ENCODE results near the gene BET1L.
"Not testable (repeated sequence)": the region's sequence is repeated elsewhere in the genome, so short reads cannot be mapped to it uniquely, and the experiment has no call there.

The BET1L gene

DNA sequence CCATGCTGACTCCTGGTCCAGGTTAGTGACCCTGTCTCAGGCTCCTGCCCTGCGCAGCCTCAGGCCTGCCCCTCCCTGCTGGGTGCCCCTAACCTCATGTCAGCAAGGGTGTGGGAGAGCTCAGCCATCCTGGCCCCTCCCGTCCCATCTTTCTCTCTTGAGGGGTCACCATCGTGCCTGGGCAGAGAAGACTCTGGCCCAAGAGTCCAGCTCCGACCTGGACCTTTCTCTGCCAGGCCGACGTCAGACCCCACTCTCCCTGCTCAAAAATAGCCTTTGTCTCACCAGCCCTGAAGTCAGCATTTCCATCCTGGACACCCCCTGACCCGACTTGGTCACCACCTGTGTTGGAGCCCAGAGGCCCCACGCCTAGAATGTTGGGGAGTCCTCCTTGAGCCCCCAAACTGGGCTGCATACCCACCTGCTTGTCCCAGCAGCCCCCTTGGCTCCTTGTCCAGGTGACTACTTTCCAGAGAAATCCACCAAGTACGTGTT, 9.4 kb downstream of the BET1L start:
- in situ Hi-C loops (cut with MboI; ENCODE audit: low sequenced_read_pairs): no loop called here

DNA sequence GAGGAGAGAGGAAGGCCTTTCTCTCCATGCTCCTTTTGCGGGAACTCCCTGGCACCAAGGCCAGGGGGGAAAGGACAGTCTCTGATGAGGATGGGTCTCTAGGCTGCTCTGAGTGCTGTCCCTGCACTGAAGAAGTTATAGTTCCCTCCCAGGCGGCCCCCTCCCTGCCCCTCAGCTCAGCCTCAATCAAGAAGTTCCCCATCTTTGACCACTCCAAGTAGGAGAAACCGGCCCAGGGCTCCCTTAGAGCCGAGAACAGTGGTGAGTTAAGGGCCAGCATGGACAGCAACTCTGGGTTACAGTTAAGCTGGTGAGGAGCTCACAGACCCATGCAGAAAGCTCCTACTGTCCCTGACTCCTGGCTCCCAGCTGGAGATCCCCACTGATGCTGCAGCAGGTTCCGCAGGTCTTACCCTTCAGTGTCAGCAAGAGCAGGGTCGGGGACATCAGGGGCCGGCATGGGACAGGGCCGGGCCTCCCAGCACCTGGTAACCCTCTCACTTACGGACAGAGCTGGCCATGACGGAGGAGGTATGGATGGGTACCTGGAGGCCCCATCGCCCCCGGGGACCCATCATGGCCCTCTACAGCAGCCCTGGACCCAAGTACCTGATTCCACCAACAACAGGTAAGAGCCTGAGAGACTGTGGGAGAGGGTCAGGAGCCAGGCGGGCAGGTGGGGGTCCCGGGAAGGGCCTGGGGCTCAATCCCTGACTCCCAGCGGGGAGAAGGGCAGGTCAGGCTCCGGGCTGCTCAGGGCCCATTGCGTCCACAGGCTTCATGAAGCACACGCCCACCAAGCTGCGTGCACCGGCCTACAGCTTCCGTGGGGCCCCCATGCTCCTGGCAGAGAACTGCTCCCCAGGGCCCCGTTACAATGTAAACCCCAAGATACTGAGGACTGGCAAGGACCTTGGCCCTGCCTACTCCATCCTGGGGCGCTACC, 10.1 kb downstream of the BET1L start:
- in situ Hi-C loops (cut with MboI; ENCODE audit: low sequenced_read_pairs): no loop called here

DNA sequence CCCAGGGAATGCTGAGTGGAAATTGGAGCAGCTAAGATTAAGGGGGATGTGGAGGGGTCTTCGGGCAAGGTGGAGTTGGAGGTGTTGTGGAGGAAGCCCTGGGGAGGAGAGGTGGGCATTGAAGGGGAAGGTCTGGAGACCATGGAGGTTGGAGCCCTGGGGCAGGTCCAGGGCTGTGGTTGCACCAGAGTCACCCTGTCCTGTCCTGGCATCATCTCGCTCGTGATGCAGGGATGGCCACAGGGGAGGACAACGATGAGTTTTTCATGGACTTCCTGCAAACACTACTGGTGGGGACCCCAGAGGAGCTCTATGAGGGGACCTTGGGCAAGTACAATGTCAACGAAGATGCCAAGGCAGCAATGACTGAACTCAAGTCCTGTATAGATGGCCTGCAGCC, 13.7 kb downstream of the BET1L start:
- in situ Hi-C loops (cut with MboI; ENCODE audit: low sequenced_read_pairs): not testable (repeated sequence)

DNA sequence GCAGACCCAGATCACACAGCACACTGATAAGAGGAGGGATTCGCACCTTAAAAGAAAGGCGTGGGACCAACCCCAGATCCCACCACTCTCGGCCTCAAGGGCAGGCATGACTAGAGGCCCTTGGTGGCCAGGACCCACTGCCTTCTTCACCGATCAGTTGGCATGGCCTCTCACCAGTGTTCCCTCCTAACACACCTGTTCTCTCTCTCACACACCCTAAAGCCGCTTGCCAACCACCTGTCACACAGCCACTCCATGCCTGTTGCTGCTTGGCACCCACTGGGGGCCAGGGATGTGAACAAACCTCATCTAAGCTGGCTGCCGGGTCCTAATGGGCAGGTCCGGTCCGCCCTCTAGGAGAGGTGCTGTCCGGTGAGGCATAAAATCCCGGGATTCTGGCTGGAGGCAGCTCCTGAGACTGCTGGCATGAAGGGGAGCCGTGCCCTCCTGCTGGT, 14.5 kb downstream of the BET1L start, which contains the start of gene SCGB1C1:
Gene SCGB1C1, plus strand, starts transcription at position 405 of the 455 bp plus-strand sequence. Its CDS starts 22 bp downstream, at position 427.
- in situ Hi-C loops (cut with MboI; ENCODE audit: low sequenced_read_pairs): not testable (repeated sequence)

DNA sequence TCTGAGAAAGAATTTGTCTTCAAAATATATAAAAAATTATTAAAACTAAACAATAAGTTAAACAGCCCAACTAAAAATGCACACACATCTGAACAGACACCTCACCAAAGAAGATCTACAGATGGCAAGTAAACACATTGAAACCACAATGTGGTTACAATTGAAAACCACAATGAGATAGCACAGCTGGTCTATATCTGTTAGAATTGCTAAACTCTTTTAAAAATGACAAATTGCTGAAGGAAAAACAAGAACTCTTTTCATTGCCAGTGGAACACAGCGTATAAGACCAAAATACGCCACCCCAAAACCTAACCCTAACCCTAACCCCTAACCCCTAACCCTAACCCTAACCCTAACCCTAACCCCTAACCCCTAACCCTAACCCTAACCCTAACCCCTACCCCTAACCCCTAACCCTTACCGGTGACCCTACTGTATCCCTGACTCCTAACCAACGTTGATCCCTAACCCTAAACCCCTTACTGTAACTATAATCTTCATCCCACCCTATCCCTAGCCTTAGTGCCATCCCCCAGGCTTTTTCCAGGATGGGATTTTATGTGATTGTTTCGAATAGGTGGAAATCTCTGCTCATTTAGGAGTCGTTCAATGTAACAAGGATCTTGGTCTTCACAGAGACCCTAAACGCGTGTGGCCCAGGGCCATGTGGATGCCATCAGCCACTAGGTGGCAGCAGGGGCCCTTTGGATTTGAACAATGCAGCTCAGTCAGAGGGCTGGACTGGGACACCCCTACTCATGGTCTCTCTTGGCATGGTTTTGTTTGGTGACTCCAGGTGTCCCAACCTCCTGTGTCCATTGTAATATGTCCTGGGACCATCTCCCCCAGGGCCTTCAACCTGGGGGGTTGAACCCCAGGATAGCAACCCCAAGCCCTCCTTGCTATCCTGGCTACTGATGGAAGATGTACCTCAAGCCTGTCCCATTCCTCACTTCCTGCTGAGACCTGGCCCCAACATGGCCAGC, 15.4 kb downstream of the BET1L start:
- in situ Hi-C loops (cut with MboI; ENCODE audit: low sequenced_read_pairs): not testable (repeated sequence)

DNA sequence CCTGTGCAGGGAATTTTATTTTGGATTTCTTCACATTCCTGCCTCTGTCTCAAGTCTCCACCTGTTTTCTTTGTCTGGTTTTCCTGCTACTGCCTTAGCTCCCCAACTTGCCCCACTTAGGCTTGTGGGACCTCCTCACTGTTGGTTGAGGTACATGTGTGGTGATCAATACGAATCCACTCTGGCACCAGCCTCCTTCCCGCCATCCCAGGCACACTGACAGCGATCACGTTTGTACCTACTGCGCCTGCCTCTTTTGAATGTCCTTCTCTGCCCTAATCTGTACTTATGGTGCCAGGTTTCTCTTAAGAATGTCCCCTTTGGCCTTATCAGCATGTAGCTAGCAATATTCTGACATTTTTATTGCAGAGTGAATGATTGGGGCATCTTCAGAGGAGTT, 16.7 kb downstream of the BET1L start:
- in situ Hi-C loops (cut with MboI; ENCODE audit: low sequenced_read_pairs): not testable (repeated sequence)

DNA sequence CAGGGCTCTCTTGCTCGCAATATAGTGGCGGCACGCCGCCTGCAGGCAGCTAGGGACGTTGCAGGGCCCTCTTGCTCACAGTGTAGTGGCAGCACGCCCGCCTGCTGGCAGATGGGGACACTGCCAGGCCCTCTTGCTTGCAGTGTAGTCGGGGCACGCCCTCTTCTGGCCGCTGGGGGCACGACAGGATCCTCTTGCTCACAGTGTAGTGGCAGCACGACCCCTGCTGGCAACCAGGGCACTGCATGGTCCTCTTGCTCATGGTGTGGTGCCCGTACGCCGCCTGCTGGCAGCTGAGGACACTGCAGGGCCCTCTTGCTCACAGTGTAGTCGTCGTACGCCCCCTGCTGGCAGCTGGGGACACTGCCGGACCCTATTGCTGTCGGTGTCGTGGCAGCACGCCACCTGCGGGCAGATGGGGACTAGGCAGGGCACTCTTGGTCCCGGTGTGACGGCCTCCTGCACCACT, 17.3 kb downstream of the BET1L start:
- in situ Hi-C loops (cut with MboI; ENCODE audit: low sequenced_read_pairs): not testable (repeated sequence)

DNA sequence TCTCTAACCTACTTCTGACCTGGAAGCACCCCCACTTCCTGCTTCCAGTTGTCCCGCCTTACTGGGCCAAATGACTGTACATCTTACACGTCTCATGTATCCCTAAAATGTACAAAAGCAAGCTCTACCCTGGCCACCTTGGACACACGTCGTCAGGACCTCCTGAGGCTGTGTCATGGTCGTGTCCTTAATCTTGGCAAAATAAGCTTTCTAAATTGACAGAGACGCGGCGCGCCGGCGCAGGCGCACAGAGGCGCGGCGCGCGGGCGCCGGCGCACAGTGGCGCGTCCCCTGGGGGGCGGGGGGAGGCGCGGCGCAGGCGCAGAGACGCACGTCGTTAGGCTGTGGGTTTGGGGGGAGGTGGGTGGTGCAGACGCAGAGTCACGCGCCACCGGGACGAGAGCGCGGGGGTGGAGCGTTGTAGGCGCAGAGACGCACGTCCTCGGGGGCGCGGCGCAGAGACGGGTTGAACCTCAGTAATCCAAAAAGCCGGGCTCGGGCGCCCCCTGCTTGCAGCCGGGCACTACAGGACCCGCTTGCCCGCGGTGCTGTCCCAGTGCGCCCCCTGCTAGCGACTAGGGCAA, 17.9 kb downstream of the BET1L start:
- in situ Hi-C loops (cut with MboI; ENCODE audit: low sequenced_read_pairs): not testable (repeated sequence)

DNA sequence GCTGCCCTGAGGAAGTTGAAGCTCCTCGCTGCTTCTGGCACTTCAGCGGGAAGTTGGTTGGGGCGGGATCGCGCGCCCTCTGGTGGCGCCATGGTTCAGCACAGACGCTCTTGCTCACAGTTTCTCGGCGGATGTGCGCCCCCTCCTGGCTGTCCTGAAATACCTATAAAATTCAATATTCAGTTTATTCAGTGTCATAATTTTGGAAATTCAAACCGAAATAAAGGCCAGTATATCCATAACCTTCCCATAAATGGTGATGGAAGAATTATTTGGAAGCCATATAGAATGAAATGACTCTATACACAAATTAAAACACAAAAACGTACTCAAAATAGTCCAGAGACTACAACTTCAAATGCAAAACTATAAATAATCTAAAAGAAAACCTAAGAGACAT, 27.0 kb downstream of the BET1L start:
- in situ Hi-C loops (cut with MboI; ENCODE audit: low sequenced_read_pairs): not testable (repeated sequence)
